GM21381 (cell line): Measurements from ENCODE around the gene AFF4.

Source experiments
- ATAC-seq: cut with Tn5 transposase; IDR thresholded peaks from one replicate; pipeline ENCODE4 v1.9.1; 2021; ENCODE audit warnings: mild to moderate bottlenecking, moderate library complexity; ENCODE audit not compliant: unreplicated experiment

Gene AFF4

DNA sequence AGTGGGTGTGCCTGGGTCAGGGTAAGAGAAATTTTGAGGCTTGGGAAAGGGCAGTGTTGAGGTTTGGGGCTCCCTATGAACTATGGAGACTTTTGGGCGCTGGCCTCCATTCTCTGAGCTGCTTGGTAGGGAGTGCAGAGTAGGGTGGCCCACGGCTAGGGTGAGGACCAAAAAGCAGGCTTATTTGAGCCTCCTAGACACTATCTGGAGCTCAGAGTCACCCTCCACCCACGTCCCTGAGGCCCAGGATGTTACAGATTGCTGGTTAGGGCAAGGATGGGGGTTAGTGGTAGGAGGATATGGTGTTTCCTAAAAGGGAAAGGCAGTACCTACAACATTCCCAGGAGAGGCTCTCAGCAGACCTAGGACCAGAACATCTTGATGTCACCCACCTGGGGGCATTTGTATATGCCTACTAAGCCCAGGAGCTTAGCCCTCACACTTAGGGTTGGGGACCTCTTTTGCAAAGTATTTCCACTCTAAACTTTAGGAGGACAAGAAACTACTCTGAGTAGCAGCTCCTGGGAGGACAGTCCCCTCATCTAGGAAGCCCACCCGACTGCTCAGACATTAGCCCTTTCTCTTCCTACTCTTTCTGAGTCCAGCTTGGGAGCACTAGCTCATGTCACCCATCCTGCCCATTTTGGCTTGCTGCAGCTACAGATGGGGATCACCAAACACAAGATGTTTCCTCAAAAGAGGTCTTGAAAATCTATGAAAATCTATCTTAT is 135.3 kb downstream of the AFF4 start:
- ATAC-seq = no peak

DNA sequence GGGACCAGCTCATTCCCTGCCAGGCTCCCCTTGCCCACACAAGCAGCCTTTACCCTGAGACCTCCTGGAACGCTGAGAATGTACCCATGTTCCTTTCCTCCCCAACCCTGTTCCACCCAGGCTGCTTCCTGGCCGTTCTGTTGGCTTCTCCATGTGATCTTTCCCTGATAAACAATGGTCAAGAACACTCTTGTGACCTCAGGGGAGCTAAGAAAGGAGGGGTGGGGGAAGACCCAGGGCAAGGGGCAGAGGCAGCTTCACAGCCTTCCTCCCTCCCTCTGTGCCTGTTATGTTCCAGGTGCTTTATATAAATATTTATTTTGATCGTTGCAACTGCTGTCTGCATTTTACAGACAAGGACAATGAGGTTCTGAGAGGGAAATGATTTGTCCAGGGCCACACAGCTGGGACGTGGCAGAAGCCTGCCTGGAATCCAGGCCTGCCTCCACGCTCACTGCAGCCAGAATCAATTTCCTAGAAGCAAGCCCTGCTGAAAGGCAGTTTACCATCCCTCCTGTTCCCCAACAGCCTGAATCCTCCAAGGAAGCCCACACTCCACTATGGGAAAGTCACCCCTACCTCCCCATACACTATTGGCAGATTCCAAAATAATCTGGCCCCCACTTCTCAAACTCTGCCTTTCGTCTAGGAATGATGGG is 136.9 kb downstream of the AFF4 start:
- no peak for ATAC-seq

DNA sequence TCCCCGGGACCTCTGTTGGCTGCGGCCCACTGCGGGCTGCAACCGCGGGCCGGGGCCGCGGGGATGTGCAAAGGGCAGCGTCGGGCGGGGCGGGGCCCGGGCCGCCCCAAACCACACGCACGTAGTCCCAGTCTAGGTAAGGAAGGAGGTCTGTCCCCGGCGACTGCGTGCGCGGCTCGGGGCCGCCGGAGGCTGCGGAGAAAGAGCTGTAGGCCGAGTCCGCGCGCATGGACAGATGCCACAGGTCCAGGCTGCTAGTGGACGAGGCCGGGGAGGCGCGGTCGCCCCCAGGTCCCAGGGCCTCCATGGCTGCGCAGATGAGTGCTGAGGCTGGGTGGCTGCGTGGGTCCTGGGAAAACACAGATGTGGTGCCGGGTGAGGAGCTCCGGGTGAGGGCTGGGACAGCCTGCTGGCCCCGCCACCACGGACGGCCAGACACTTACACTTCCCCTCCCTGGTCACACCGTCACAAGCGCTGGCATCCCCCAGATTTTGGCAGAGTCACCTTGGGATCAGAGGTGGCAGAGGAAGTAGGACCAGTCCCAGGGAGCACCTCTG is 137.5 kb downstream of the AFF4 start:
- ATAC-seq = no peak
